Bone marrow (tissue), 2 donors: ENCODE results near the gene ZNF592.

Source experiments
- DNase-seq, 2 donors: peaks; one replicate each; lab custom pipeline; 2025; lab: John Stamatoyannopoulos, UW

The ZNF592 gene

GRCh38 chr15:84781495-84781894, 33.1 kb downstream of the ZNF592 start:
- no peak for DNase-seq

- DNase-seq = no peak
Measured at GRCh38 chr15:84782346-84782745, 34.0 kb downstream of the ZNF592 start.

- DNase-seq = no peak
Measured at GRCh38 chr15:84783493-84784251, 35.3 kb downstream of the ZNF592 start.

- no peak for DNase-seq
Measured at GRCh38 chr15:84784262-84784661, 35.9 kb downstream of the ZNF592 start.

- no peak for DNase-seq
Measured at GRCh38 chr15:84785053-84785452, 36.7 kb downstream of the ZNF592 start.

GRCh38 chr15:84788500-84788899, 40.1 kb downstream of the ZNF592 start:
- no peak for DNase-seq

- no peak for DNase-seq
Measured at GRCh38 chr15:84789762-84790161, 41.4 kb downstream of the ZNF592 start.

GRCh38 chr15:84790676-84791075, 42.3 kb downstream of the ZNF592 start:
- no peak for DNase-seq

- no peak for DNase-seq
Measured at GRCh38 chr15:84791763-84792162, 43.4 kb downstream of the ZNF592 start.

- DNase-seq = no peak
Measured at GRCh38 chr15:84793431-84794161, 45.2 kb downstream of the ZNF592 start.

- no peak for DNase-seq
Measured at GRCh38 chr15:84794162-84794547, 45.8 kb downstream of the ZNF592 start.

- DNase-seq = no peak
Measured at GRCh38 chr15:84795186-84795585, 46.8 kb downstream of the ZNF592 start.

GRCh38 chr15:84797212-84797611, 48.8 kb downstream of the ZNF592 start:
- no peak for DNase-seq

GRCh38 chr15:84797801-84798200, 49.4 kb downstream of the ZNF592 start:
- no peak for DNase-seq

- DNase-seq = no peak
Measured at GRCh38 chr15:84798436-84798946, 50.1 kb downstream of the ZNF592 start.

- no peak for DNase-seq
Measured at GRCh38 chr15:84799511-84800187, 51.3 kb downstream of the ZNF592 start.

- no peak for DNase-seq
Measured at GRCh38 chr15:84800365-84800806, 52.0 kb downstream of the ZNF592 start.

- no peak for DNase-seq
Measured at GRCh38 chr15:84804005-84804900, 55.9 kb downstream of the ZNF592 start.

- DNase-seq = no peak
Measured at GRCh38 chr15:84805221-84805620, 56.8 kb downstream of the ZNF592 start.

GRCh38 chr15:84807228-84807627, 58.8 kb downstream of the ZNF592 start:
- no peak for DNase-seq

GRCh38 chr15:84810073-84810840, 61.9 kb downstream of the ZNF592 start:
- DNase-seq = no peak
